ENCODE measurements around the gene TTC9. TPM values are rescaled to one million over a fixed set of nuclear protein-coding genes. Genes with fewer than 3 reads are reported as not detected.

Gene TTC9
- total RNA-seq, 1 experiment from 2014 or later: 4.7 TPM

DNA sequence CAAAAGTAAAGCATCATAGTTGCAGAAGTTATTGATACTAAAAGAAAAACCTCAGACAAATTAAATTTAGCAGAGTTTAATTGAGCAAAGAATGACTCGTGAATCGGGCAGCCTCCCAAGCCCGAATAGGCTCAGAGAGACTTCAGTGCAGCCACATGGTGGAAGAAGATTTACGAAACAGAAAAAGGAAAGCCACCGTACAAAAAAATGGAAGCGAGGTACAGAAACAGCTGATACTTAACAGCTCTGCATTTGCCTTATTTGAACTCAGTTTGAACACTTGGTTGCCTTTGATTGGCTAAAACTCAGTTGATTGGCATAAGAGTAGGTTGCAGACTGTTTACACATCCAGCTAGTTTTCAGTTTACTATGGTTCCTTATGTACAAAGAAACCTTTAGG, 12.9 kb downstream of the TTC9 start:
- no peaks in the 10 kb centered on the region for H3K9me3 ChIP-seq (ENCODE audit: low read depth, low read length, poor library complexity, severe bottlenecking)
- H3K4me3 ChIP-seq (ENCODE audit: low read depth, low read length, poor library complexity, severe bottlenecking): no peak overlapping the region
- H3K4me1 ChIP-seq (ENCODE audit: insufficient read depth, low read length, poor library complexity, severe bottlenecking): peaks cover 26% of the 10 kb centered on the region
- CTCF ChIA-PET: no interaction called here
- H3K36me3 ChIP-seq (ENCODE audit: insufficient read depth, low read length, poor library complexity, severe bottlenecking): no peaks in the 10 kb centered on the region
- no TSS peak for BruUV-seq (replicated peaks)
- H3K27ac ChIP-seq (ENCODE audit: low read depth, low read length, poor library complexity, severe bottlenecking): no peak overlapping the region
- POLR2A ChIA-PET (ENCODE audit: low non-redundant PET): no interaction called here
- peak; percentile 36 for DNase-seq (ENCODE audit: low spot score)
- TF ChIP-seq, protein P1, sequence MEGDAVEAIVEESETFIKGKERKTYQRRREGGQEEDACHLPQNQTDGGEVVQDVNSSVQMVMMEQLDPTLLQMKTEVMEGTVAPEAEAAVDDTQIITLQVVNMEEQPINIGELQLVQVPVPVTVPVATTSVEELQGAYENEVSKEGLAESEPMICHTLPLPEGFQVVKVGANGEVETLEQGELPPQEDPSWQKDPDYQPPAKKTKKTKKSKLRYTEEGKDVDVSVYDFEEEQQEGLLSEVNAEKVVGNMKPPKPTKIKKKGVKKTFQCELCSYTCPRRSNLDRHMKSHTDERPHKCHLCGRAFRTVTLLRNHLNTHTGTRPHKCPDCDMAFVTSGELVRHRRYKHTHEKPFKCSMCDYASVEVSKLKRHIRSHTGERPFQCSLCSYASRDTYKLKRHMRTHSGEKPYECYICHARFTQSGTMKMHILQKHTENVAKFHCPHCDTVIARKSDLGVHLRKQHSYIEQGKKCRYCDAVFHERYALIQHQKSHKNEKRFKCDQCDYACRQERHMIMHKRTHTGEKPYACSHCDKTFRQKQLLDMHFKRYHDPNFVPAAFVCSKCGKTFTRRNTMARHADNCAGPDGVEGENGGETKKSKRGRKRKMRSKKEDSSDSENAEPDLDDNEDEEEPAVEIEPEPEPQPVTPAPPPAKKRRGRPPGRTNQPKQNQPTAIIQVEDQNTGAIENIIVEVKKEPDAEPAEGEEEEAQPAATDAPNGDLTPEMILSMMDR (conservative IDR thresholded peaks at IDR 0.05; ENCODE audit: low read depth, low read length): no peak
- TF ChIP-seq EZH2 (IDR thresholded peaks at IDR 0.05; ENCODE audit: borderline replicate concordance, low read depth, low read length, poor library complexity, severe bottlenecking): no peak
- H3K27me3 ChIP-seq (replicated peaks; ENCODE audit: insufficient read depth, low read depth, low read length, poor library complexity): no peaks in the 10 kb centered on the region
- intact Hi-C loops (cut with micrococcal nuclease; ENCODE audit: unreplicated experiment): no loop called here

DNA sequence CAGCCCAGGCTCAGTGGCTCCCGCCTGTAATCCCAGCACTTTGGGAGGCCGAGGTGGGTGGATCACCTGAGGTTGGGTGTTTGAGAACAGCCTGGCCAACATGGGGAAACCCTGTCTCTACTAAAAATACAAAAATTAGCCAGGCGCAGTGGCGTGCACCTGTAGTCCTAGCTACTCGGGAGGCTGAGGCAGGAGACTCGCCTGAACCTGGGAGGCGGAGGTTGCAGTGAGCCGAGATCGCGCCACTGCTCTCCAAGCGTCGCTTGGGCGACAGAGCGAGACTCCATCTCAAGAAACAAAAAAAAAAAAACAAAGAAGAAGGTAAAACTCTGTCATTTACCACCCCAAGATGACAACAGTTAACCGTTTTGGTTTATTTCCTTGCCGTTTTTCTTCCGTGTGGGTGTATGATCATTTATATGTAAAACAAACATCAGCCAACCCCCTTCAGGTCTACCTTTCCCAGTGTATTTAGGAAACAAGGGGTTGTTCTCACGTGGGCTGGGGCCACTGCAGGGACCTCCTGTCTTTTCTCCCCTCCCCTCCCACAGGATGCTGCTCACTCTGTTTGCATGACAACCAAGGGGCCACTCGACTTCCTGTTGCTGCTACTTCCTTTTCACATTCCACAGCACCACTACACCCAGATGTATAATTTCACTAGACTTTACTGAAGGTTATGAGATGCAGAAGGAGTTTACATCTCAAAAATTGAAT, 13.6 kb downstream of the TTC9 start:
- ChIA-PET POLR2A (ENCODE audit: low non-redundant PET) (no interaction called here), CTCF (no interaction called here)
- intact Hi-C loops (cut with micrococcal nuclease; ENCODE audit: unreplicated experiment): no loop called here

DNA sequence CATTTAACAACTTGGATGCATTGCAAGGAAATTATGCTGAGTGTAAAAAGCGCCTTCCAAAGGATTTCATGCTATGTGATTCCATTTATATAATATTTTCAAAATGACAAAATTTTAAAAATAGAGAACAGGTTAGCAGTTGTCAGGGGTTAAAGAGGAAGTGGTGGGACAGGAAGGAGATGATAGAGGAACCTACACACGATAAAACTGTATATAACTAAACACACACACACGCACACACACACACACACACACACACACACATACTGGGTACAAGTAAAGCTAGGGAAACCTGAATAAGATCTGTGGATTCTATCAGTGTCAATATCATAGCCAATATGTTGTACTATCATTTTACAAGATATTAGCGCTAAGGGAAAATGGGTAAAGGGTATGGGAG, 17.2 kb downstream of the TTC9 start:
- CTCF ChIA-PET: no interaction called here
- H3K4me3 ChIP-seq (ENCODE audit: low read depth, low read length, poor library complexity, severe bottlenecking): no peak overlapping the region

More for the DNA sequence above, 13.6 kb downstream of the TTC9 start:
- Histone ChIP-seq H3K4me1 (ENCODE audit: insufficient read depth, low read length, poor library complexity, severe bottlenecking) (peaks cover 26% of the 10 kb centered on the region), H3K36me3 (ENCODE audit: insufficient read depth, low read length, poor library complexity, severe bottlenecking) (no peaks in the 10 kb centered on the region), H3K9me3 (ENCODE audit: low read depth, low read length, poor library complexity, severe bottlenecking) (no peaks in the 10 kb centered on the region), H3K4me3 (ENCODE audit: low read depth, low read length, poor library complexity, severe bottlenecking) (no peak overlapping the region), H3K27ac (ENCODE audit: low read depth, low read length, poor library complexity, severe bottlenecking) (no peak overlapping the region), H3K27me3 (replicated peaks; ENCODE audit: insufficient read depth, low read depth, low read length, poor library complexity) (no peaks in the 10 kb centered on the region)
- BruUV-seq (replicated peaks): no TSS peak
- no peak for TF ChIP-seq EZH2 (IDR thresholded peaks at IDR 0.05; ENCODE audit: borderline replicate concordance, low read depth, low read length, poor library complexity, severe bottlenecking)
- TF ChIP-seq, protein P1 (conservative IDR thresholded peaks at IDR 0.05; ENCODE audit: low read depth, low read length): no peak
- peak; percentile 53 for DNase-seq (ENCODE audit: low spot score)

More for the DNA sequence above, 17.2 kb downstream of the TTC9 start:
- TF ChIP-seq EZH2 (IDR thresholded peaks at IDR 0.05; ENCODE audit: borderline replicate concordance, low read depth, low read length, poor library complexity, severe bottlenecking): no peak
- TF ChIP-seq, protein P1 (conservative IDR thresholded peaks at IDR 0.05; ENCODE audit: low read depth, low read length): no peak
- intact Hi-C loops (cut with micrococcal nuclease; ENCODE audit: unreplicated experiment): no loop called here
- Histone ChIP-seq H3K36me3 (ENCODE audit: insufficient read depth, low read length, poor library complexity, severe bottlenecking) (no peaks in the 10 kb centered on the region), H3K27me3 (replicated peaks; ENCODE audit: insufficient read depth, low read depth, low read length, poor library complexity) (no peaks in the 10 kb centered on the region), H3K27ac (ENCODE audit: low read depth, low read length, poor library complexity, severe bottlenecking) (no peak overlapping the region), H3K4me1 (ENCODE audit: insufficient read depth, low read length, poor library complexity, severe bottlenecking) (peaks cover 27% of the 10 kb centered on the region), H3K9me3 (ENCODE audit: low read depth, low read length, poor library complexity, severe bottlenecking) (no peaks in the 10 kb centered on the region)
- no peak for DNase-seq (ENCODE audit: low spot score)
- POLR2A ChIA-PET (ENCODE audit: low non-redundant PET): no interaction called here
- BruUV-seq (replicated peaks): no TSS peak

Data from A673 (cell line).